CD4-positive, alpha-beta T cell treated with Interleukin-12 subunit alpha and Interleukin-12 subunit beta, for 1 hour (primary cell): ENCODE results near the gene SPATA2L.
A peak's percentile ranks its signal among the peaks of the same experiment; 100 is the strongest.

Experiments
- DNase-seq: peaks from one replicate; pipeline ENCODE4 v3.0.0-alpha.2; 2020

SPATA2L gene

GRCh38 chr16:89727406-89728120 lies 26.1 kb upstream of the SPATA2L start:
- DNase-seq: no peak

- DNase-seq: peak; percentile 88
These were observed 22.1 kb upstream of the SPATA2L start for GRCh38 chr16:89723279-89724250.

GRCh38 chr16:89722392-89723278 lies 21.1 kb upstream of the SPATA2L start:
- DNase-seq: peak; percentile 80

GRCh38 chr16:89721546-89722391 lies 20.3 kb upstream of the SPATA2L start:
- DNase-seq: peak; percentile 93

- DNase-seq: peak; percentile 86
These were observed 19.5 kb upstream of the SPATA2L start, which contains the start of the genes VPS9D1 and ZNF276 for GRCh38 chr16:89720813-89721545. VPS9D1 (minus strand) TSS chr16:89720898; CDS start chr16:89720861, 37 bp downstream. ZNF276 (plus strand) TSS chr16:89721537; CDS start chr16:89721641, 104 bp downstream.

- no peak for DNase-seq
These were observed 19.0 kb upstream of the SPATA2L start for GRCh38 chr16:89720551-89720812.

GRCh38 chr16:89717688-89718505 lies 16.4 kb upstream of the SPATA2L start:
- DNase-seq: no peak

- DNase-seq: no peak
These were observed 15.6 kb upstream of the SPATA2L start for GRCh38 chr16:89716916-89717687.

GRCh38 chr16:89716493-89716892 lies 15.0 kb upstream of the SPATA2L start:
- DNase-seq: no peak

- DNase-seq: no peak
These were observed 10.8 kb upstream of the SPATA2L start for GRCh38 chr16:89712274-89712781.

GRCh38 chr16:89711601-89712273 lies 10.2 kb upstream of the SPATA2L start:
- DNase-seq: peak; percentile 71

- no peak for DNase-seq
These were observed 9.4 kb upstream of the SPATA2L start for GRCh38 chr16:89710709-89711564.

GRCh38 chr16:89709716-89710432 lies 8.4 kb upstream of the SPATA2L start:
- no peak for DNase-seq

- DNase-seq: no peak
These were observed 7.7 kb upstream of the SPATA2L start for GRCh38 chr16:89709166-89709565.

GRCh38 chr16:89708481-89708931 lies 7.0 kb upstream of the SPATA2L start:
- DNase-seq: no peak

GRCh38 chr16:89707695-89708094 lies 6.2 kb upstream of the SPATA2L start:
- no peak for DNase-seq
